Osteoblast (primary cell): Measurements from ENCODE around the gene SLC34A1. TPM values are rescaled to one million over a fixed set of nuclear protein-coding genes. Genes with fewer than 3 reads are reported as not detected.
A peak's percentile ranks its signal among the peaks of the same experiment; 100 is the strongest.

Source experiments
- DNase-seq: peaks from one replicate; pipeline ENCODE4 v3.0.0; 2011; ENCODE audit warnings: low spot score, mixed read lengths; ENCODE audit not compliant: insufficient read length; ENCODE audit errors: missing footprints
- H2AFZ ChIP-seq: 2 replicates; pipeline ENCODE4 v1.6.0; 2011; ENCODE audit warnings: mild to moderate bottlenecking, low read length
- H3K27ac ChIP-seq: 2 replicates; pipeline ENCODE4 v1.5.1; 2011; ENCODE audit warnings: mild to moderate bottlenecking, low read depth, low read length, moderate library complexity
- H3K27me3 ChIP-seq: 2 replicates; pipeline ENCODE4 v1.6.0; 2012; ENCODE audit warnings: mild to moderate bottlenecking, control low read depth, inconsistent platforms, low read length, moderate library complexity; ENCODE audit not compliant: insufficient read depth
- H3K36me3 ChIP-seq: 2 replicates; pipeline ENCODE4 v1.5.1; 2011; ENCODE audit warnings: mild to moderate bottlenecking, low read length, control low read depth, moderate library complexity; ENCODE audit not compliant: insufficient read depth
- H3K4me1 ChIP-seq: 2 replicates; pipeline ENCODE4 v1.5.1; 2011; ENCODE audit warnings: mild to moderate bottlenecking, low read length, control low read depth, moderate library complexity; ENCODE audit not compliant: insufficient read depth
- H3K4me2 ChIP-seq: 2 replicates; pipeline ENCODE4 v1.6.0; 2011; ENCODE audit warnings: mild to moderate bottlenecking, low read length; ENCODE audit not compliant: insufficient read depth
- H3K4me3 ChIP-seq: fragments of 200-600 bp; sonication (generic); 3 replicates; pipeline ENCODE4 v1.5.1; 2012; ENCODE audit warnings: mild to moderate bottlenecking, low read length, inconsistent platforms; ENCODE audit not compliant: insufficient read depth
- H3K79me2 ChIP-seq: 2 replicates; pipeline ENCODE4 v1.6.0; 2012; ENCODE audit warnings: mild to moderate bottlenecking, low read length, control low read depth, inconsistent platforms; ENCODE audit not compliant: insufficient read depth
- H3K9me3 ChIP-seq: 2 replicates; pipeline ENCODE4 v1.5.1; 2011; ENCODE audit warnings: low read depth, low read length, control low read depth
- H4K20me1 ChIP-seq: 2 replicates; pipeline ENCODE4 v1.6.0; 2012; ENCODE audit warnings: mild to moderate bottlenecking, low read length, control low read depth; ENCODE audit not compliant: insufficient read depth
- CTCF ChIP-seq: IDR thresholded peaks from 2 replicates; pipeline ENCODE4 v1.5.1; 2011; ENCODE audit warnings: mild to moderate bottlenecking, low read depth, low read length, moderate library complexity; ENCODE audit errors: extremely low read depth
- total RNA-seq: library from RNA; depleted of rRNA; stranded (reverse); fragments of >200 nt; gene quantifications from 2 replicates; pipeline ENCODE4 v1.2.3, GENCODE V29; 2012

The SLC34A1 gene
- total RNA-seq, 1 donor: not detected

GRCh38 chr5:177444106-177445051 lies 60.1 kb downstream of the SLC34A1 start:
- Histone ChIP-seq H3K27me3 (no peaks in the 10 kb centered on the region), H3K4me3 (no peak overlapping the region), H3K79me2 (peaks cover 3% of the 10 kb centered on the region), H3K4me1 (peaks cover 18% of the 10 kb centered on the region), H3K27ac (no peak overlapping the region), H3K9me3 (no peaks in the 10 kb centered on the region), H3K36me3 (peaks cover 4% of the 10 kb centered on the region), H3K4me2 (no peak overlapping the region), H2AFZ (no peak overlapping the region), H4K20me1 (peaks cover 12% of the 10 kb centered on the region)
- no peak for TF ChIP-seq CTCF
- DNase-seq: no peak

DNA sequence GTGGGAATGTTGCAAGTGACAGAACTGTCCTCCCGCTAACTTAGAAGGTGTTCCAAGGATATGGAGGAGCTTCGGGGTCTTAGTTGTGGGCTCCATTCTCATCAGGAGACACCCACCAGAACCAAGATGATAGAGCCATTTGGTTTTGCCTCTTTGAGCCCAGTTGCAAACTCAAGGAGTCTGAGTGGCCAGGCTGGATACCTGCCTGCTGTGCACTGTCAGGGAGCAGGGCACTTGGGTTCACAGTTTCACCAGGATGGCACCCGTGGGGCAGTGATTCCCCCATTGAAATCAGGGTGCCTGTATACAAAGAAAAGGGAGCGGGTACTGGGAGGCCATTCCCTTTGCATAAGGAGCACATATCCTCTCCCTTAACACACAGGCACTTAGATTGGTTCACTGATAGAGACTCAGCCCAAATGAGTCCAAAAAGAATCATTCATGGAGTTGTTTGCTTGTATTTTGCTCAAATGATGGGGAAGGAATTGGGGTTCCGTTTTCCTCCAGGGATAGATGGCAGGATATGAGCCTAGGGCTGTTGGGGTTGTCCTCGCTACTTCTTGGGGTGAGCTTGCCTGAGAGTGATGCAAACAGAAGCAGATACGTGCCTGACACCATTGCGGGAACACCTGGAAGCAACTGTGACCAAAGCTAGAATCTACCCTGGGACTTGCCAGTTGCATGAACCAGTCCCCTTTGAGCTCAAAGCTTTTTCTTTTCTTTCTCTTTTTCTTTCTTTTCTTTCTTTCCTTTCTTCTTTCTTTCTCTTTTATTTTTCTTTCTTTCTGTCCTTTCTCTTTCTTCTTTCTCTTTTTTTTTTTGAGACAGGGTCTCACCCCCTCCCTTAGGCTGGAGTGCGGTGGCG lies 61.0 kb downstream of the SLC34A1 start:
- Histone ChIP-seq H3K36me3 (peaks cover 4% of the 10 kb centered on the region), H3K9me3 (no peaks in the 10 kb centered on the region), H3K79me2 (peaks cover 12% of the 10 kb centered on the region), H3K27me3 (no peaks in the 10 kb centered on the region), H2AFZ (no peak overlapping the region), H3K4me3 (no peak overlapping the region), H3K27ac (no peak overlapping the region), H3K4me1 (peaks cover 18% of the 10 kb centered on the region), H3K4me2 (peak overlapping the region; percentile 97), H4K20me1 (peaks cover 20% of the 10 kb centered on the region)
- no peak for TF ChIP-seq CTCF
- peak; percentile 86 for DNase-seq

DNA sequence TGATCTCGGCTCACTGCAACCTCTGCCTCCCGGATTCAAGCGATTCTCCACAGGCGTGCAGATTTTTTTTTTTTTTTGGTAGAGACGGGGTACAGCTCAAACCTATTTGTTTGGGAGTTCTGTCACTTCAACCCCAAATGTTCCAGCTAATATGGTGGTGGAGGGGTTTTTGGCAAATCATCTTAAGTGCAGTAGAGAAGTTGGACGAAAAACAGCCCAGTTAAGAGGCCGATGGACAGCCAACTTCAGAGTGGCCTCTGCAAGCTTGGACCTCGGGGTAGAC lies 61.6 kb downstream of the SLC34A1 start:
- Histone ChIP-seq H3K27ac (no peak overlapping the region), H2AFZ (peak overlapping the region; percentile 85), H3K79me2 (peaks cover 15% of the 10 kb centered on the region), H3K27me3 (no peaks in the 10 kb centered on the region), H4K20me1 (peaks cover 26% of the 10 kb centered on the region), H3K4me1 (peaks cover 18% of the 10 kb centered on the region), H3K4me3 (peak overlapping the region; percentile 82), H3K9me3 (no peaks in the 10 kb centered on the region), H3K36me3 (no peaks in the 10 kb centered on the region), H3K4me2 (peak overlapping the region; percentile 97)
- no peak for TF ChIP-seq CTCF
- no peak for DNase-seq
